Measurements from ENCODE around the gene COL5A2. TPM values are rescaled to one million over a fixed set of nuclear protein-coding genes. Genes with fewer than 3 reads are reported as not detected.

The COL5A2 gene
- total and polyA plus RNA-seq, 9 of the 15 experiments (the other 6 are each of a cell fraction or from before 2014, with no cell fraction given): 0.01 to 0.54 (median 0.19) TPM

DNA sequence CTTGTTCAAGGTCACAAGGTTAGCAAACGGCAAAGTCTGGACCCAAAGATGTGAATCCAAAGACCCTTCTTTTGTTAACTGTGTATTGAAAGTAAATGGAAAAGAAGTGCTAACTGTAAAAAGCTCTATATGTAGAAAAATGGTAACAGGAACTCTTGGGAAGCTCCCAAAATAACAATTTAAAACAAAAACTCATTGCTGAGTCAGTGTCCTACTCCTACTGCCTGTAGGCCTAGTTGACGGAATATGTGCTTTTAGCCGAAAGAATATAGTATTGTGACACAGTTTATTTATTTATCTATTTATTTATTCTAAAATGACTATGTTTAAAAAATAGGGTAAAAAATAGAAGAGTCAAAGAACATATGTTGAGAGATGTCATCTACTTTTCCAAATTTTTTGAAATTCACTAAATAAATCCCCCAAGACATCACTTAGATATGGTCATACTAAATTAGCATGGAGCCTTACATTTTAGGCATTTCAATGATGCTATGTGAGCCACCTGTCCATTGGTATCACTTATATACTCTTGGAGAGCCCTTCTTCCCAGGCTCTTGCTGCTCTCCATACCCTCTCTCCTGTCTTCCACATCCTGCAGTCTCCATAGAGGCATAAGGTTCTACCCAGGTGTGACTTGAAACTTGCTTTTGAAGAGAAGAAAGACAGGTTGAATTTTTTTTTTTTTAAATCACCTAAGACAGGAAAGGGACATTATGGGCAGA lies 13.7 kb downstream of the COL5A2 start (continued):
- TF ChIP-seq, protein P1, sequence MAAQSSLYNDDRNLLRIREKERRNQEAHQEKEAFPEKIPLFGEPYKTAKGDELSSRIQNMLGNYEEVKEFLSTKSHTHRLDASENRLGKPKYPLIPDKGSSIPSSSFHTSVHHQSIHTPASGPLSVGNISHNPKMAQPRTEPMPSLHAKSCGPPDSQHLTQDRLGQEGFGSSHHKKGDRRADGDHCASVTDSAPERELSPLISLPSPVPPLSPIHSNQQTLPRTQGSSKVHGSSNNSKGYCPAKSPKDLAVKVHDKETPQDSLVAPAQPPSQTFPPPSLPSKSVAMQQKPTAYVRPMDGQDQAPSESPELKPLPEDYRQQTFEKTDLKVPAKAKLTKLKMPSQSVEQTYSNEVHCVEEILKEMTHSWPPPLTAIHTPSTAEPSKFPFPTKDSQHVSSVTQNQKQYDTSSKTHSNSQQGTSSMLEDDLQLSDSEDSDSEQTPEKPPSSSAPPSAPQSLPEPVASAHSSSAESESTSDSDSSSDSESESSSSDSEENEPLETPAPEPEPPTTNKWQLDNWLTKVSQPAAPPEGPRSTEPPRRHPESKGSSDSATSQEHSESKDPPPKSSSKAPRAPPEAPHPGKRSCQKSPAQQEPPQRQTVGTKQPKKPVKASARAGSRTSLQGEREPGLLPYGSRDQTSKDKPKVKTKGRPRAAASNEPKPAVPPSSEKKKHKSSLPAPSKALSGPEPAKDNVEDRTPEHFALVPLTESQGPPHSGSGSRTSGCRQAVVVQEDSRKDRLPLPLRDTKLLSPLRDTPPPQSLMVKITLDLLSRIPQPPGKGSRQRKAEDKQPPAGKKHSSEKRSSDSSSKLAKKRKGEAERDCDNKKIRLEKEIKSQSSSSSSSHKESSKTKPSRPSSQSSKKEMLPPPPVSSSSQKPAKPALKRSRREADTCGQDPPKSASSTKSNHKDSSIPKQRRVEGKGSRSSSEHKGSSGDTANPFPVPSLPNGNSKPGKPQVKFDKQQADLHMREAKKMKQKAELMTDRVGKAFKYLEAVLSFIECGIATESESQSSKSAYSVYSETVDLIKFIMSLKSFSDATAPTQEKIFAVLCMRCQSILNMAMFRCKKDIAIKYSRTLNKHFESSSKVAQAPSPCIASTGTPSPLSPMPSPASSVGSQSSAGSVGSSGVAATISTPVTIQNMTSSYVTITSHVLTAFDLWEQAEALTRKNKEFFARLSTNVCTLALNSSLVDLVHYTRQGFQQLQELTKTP (IDR thresholded peaks at IDR 0.05; ENCODE audit: low read depth in 1 of 2, partially characterized antibody in 2 of 2): no peak
- no peak for TF ChIP-seq HBP1 (CRISPR knock-in tag; IDR thresholded peaks at IDR 0.05)
- TF ChIP-seq FOXP1 (CRISPR knock-in tag; IDR thresholded peaks at IDR 0.05): no peak
- no peak for TF ChIP-seq GTF2F1 (IDR thresholded peaks at IDR 0.05; ENCODE audit: low read depth, low read length)
- TF ChIP-seq, protein P2, sequence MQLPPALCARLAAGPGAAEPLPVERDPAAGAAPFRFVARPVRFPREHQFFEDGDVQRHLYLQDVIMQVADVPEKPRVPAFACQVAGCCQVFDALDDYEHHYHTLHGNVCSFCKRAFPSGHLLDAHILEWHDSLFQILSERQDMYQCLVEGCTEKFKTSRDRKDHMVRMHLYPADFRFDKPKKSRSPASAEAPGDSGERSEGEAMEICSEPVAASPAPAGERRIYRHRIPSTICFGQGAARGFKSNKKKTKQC (CRISPR knock-in tag; IDR thresholded peaks at IDR 0.05): no peak
